Measurements from ENCODE around the gene ENPP6.
A peak's percentile ranks its signal among the peaks of the same experiment; 100 is the strongest.

ENPP6 gene

DNA sequence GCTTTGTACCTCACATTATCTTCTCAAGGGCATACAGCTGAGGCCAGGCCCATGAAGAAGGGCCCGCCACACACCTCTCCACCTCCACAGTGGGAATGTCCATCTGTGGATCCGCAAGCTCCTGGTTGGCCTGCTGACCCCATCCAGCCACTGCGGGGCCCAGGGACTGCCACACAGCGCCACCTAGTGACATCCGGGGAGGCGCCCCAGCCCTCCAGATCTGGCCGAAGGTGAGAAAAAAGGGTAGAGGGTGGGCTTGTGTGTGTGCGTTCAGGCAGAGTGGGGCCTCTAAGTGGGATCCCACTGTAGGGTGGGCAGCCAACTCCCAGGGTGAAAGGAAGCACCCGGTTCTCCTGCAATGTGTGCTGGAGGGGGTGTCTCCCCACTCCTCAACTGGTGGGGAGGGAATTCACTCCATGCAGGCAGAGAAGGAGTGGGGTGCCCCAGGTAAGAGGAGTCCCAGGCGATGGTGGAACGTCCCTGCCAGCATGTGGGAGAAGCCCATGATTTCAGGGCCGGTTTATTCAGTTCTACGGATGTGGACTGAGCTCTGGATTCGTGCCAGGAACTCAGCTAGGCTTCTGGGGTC is 117.3 kb downstream of the ENPP6 start:
- Histone ChIP-seq H4K20me1 (no peaks in the 10 kb centered on the region), H3K36me3 (no peaks in the 10 kb centered on the region), H3K4me1 (peaks cover 16% of the 10 kb centered on the region), H3K9ac (no peak overlapping the region), H3K27me3 (no peaks in the 10 kb centered on the region), H3K27ac (no peak overlapping the region), H3K9me3 (no peaks in the 10 kb centered on the region), H3K4me2 (no peak overlapping the region), H3K4me3 (no peak overlapping the region)
- TF ChIP-seq Cebpa-rat (IDR thresholded peaks at IDR 0.05) = no peak

DNA sequence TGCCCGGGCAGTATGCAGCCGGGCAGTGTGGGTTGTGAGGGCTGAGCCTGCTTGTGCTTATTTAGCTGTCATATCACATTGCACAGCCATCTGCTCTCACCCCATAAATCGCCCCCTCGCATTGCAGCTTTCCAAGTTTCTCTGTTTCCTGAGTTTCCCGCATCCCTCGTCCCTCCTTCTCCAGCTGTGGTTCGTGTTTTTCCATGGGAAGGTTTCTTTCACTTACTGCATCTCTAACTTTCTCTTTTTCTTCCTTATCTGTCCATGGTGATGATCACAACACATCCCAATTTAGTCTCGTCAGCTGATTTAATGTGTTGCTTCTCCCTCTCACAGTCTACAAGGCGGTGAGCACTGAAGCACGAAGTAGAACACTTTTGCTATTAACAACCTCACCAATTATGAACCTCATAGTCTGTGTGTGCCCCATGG is 118.1 kb downstream of the ENPP6 start:
- peak overlapping the region; percentile 19; the same call in 1 of the 2 replicates for H3K4me2 ChIP-seq
- H3K4me1 ChIP-seq = peaks cover 16% of the 10 kb centered on the region
- no peaks in the 10 kb centered on the region for H3K36me3 ChIP-seq
- H4K20me1 ChIP-seq = no peaks in the 10 kb centered on the region
- no peak overlapping the region for H3K27ac ChIP-seq
- H3K27me3 ChIP-seq = no peaks in the 10 kb centered on the region
- H3K9me3 ChIP-seq = no peaks in the 10 kb centered on the region
- TF ChIP-seq Cebpa-rat (IDR thresholded peaks at IDR 0.05) = no peak
- H3K9ac ChIP-seq = no peak overlapping the region
- H3K4me3 ChIP-seq = no peak overlapping the region

GRCh38 chr4:184099000-184099399 is 118.7 kb downstream of the ENPP6 start:
- no peak overlapping the region for H3K9ac ChIP-seq
- H4K20me1 ChIP-seq = no peaks in the 10 kb centered on the region
- H3K4me1 ChIP-seq = peaks cover 16% of the 10 kb centered on the region
- H3K36me3 ChIP-seq = no peaks in the 10 kb centered on the region
- H3K4me3 ChIP-seq = no peak overlapping the region
- no peak overlapping the region for H3K4me2 ChIP-seq
- no peak overlapping the region for H3K27ac ChIP-seq
- H3K27me3 ChIP-seq = no peaks in the 10 kb centered on the region
- TF ChIP-seq Cebpa-rat (IDR thresholded peaks at IDR 0.05) = no peak
- H3K9me3 ChIP-seq = no peaks in the 10 kb centered on the region

GRCh38 chr4:184097815-184098214 is 119.9 kb downstream of the ENPP6 start:
- H4K20me1 ChIP-seq = no peaks in the 10 kb centered on the region
- no peak overlapping the region for H3K9ac ChIP-seq
- no peak for TF ChIP-seq Cebpa-rat (IDR thresholded peaks at IDR 0.05)
- no peak overlapping the region for H3K4me2 ChIP-seq
- H3K27ac ChIP-seq = no peak overlapping the region
- peaks cover 16% of the 10 kb centered on the region for H3K4me1 ChIP-seq
- no peak overlapping the region for H3K4me3 ChIP-seq
- no peaks in the 10 kb centered on the region for H3K9me3 ChIP-seq
- H3K27me3 ChIP-seq = no peaks in the 10 kb centered on the region
- no peaks in the 10 kb centered on the region for H3K36me3 ChIP-seq

- Histone ChIP-seq H3K9ac (no peak overlapping the region), H3K9me3 (no peaks in the 10 kb centered on the region), H3K27me3 (no peaks in the 10 kb centered on the region), H3K27ac (no peak overlapping the region), H3K4me2 (no peak overlapping the region), H3K4me1 (peaks cover 16% of the 10 kb centered on the region), H3K4me3 (no peak overlapping the region), H3K36me3 (no peaks in the 10 kb centered on the region), H4K20me1 (no peaks in the 10 kb centered on the region)
- TF ChIP-seq Cebpa-rat (IDR thresholded peaks at IDR 0.05) = no peak
Observed at GRCh38 chr4:184097241-184097605, 120.5 kb downstream of the ENPP6 start.

- Histone ChIP-seq H3K4me2 (no peak overlapping the region), H4K20me1 (no peaks in the 10 kb centered on the region), H3K4me3 (no peak overlapping the region), H3K27me3 (no peaks in the 10 kb centered on the region), H3K9ac (no peak overlapping the region), H3K9me3 (no peaks in the 10 kb centered on the region), H3K27ac (no peak overlapping the region), H3K36me3 (no peaks in the 10 kb centered on the region), H3K4me1 (peaks cover 16% of the 10 kb centered on the region)
- TF ChIP-seq Cebpa-rat (IDR thresholded peaks at IDR 0.05) = no peak
Observed at GRCh38 chr4:184096561-184097240, 121.0 kb downstream of the ENPP6 start.

GRCh38 chr4:184094532-184095159 is 123.0 kb downstream of the ENPP6 start:
- Histone ChIP-seq H3K4me2 (no peak overlapping the region), H3K4me3 (no peak overlapping the region), H3K9me3 (no peaks in the 10 kb centered on the region), H3K27ac (no peak overlapping the region), H3K36me3 (no peaks in the 10 kb centered on the region), H3K27me3 (no peaks in the 10 kb centered on the region), H4K20me1 (no peaks in the 10 kb centered on the region), H3K9ac (no peak overlapping the region), H3K4me1 (peaks cover 6% of the 10 kb centered on the region)
- no peak for TF ChIP-seq Cebpa-rat (IDR thresholded peaks at IDR 0.05)

DNA sequence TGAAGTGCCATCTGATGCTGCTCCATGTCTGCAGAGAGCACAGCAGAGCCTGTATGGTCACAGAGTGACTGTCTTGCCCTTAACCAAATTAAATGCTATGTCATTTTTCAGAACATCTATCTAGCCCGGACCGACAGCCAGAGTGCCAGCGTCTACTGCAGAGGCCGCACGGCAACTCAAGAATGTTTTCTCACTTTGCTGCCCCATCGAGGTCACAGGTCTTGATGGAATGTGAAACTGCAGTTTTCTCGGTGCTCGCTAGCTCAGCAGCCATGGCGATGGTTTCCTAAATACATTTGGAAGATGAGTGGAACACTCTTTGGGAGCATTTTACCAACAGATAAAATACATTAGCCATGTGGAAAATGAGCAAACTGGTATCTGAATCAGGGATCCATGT is 125.7 kb downstream of the ENPP6 start:
- Histone ChIP-seq H3K27ac (no peak overlapping the region), H3K9me3 (peaks cover 8% of the 10 kb centered on the region), H3K9ac (no peak overlapping the region), H3K27me3 (no peaks in the 10 kb centered on the region), H3K36me3 (no peaks in the 10 kb centered on the region), H3K4me3 (no peak overlapping the region), H4K20me1 (no peaks in the 10 kb centered on the region), H3K4me2 (no peak overlapping the region), H3K4me1 (no peaks in the 10 kb centered on the region)
- no peak for TF ChIP-seq Cebpa-rat (IDR thresholded peaks at IDR 0.05)

DNA sequence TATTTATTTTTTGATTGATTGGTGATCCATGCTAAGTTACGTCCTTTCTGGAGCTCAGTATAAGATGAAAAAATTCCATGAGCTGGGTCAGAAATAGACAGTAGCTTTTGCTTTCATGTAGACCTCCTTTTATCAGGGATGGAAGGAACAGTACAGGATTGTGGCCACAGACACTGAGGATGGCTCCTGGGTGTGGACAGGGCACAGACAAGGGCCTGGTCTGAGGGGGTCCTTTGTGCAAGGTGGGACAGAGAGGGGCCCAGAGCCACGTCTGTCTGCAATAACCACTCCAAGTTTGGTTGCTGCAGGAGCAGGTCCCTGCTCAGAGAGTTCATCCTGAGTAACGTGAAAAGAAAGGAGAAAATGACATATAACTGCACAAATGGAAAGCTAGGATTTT is 127.1 kb downstream of the ENPP6 start:
- no peak for TF ChIP-seq Cebpa-rat (IDR thresholded peaks at IDR 0.05)
- H3K36me3 ChIP-seq = no peaks in the 10 kb centered on the region
- no peak overlapping the region for H3K9ac ChIP-seq
- H3K4me2 ChIP-seq = no peak overlapping the region
- H3K4me1 ChIP-seq = no peaks in the 10 kb centered on the region
- no peak overlapping the region for H3K4me3 ChIP-seq
- peaks cover 10% of the 10 kb centered on the region for H3K9me3 ChIP-seq
- H4K20me1 ChIP-seq = no peaks in the 10 kb centered on the region
- H3K27ac ChIP-seq = no peak overlapping the region
- H3K27me3 ChIP-seq = no peaks in the 10 kb centered on the region

DNA sequence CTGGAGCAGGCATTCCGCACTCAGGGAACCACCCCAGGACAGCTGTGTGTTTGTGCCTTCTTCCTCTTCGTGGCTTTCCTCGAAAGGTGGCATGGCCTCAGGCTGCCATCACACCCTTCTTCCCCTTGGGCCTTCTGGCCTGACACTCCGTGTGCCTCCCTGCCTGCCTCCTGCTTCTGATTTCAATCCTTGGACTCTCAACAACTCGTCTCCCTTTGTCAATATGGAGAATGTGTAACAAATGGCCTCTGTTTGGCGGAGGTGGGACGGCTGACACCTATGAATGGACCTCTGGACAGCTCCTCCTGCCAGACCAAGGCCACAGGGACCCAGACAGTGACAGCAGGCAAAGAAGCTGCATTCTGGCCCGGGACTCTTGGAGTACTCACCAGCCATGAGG is 137.0 kb downstream of the ENPP6 start:
- TF ChIP-seq Cebpa-rat (IDR thresholded peaks at IDR 0.05) = no peak
- H4K20me1 ChIP-seq = no peaks in the 10 kb centered on the region
- no peaks in the 10 kb centered on the region for H3K27me3 ChIP-seq
- no peaks in the 10 kb centered on the region for H3K9me3 ChIP-seq
- no peaks in the 10 kb centered on the region for H3K36me3 ChIP-seq
- no peak overlapping the region for H3K4me3 ChIP-seq
- H3K4me1 ChIP-seq = no peaks in the 10 kb centered on the region
- H3K9ac ChIP-seq = no peak overlapping the region
- H3K27ac ChIP-seq = no peak overlapping the region
- no peak overlapping the region for H3K4me2 ChIP-seq

Measured in BLaER1 (cell line).